Measurements from ENCODE around the gene CLDN34.

Gene CLDN34

GRCh38 chrX:10011261-10011931 is 44.2 kb downstream of the CLDN34 start:
- TF ChIP-seq CTCF (IDR thresholded peaks at IDR 0.05; ENCODE audit: low read depth, low read length, missing control alignments) = no peak
- DNase-seq (ENCODE audit: extremely low read depth, low read depth) = no peak
- no peak overlapping the region for H3K4me3 ChIP-seq (replicated peaks; ENCODE audit: low read depth, low read length)

DNA sequence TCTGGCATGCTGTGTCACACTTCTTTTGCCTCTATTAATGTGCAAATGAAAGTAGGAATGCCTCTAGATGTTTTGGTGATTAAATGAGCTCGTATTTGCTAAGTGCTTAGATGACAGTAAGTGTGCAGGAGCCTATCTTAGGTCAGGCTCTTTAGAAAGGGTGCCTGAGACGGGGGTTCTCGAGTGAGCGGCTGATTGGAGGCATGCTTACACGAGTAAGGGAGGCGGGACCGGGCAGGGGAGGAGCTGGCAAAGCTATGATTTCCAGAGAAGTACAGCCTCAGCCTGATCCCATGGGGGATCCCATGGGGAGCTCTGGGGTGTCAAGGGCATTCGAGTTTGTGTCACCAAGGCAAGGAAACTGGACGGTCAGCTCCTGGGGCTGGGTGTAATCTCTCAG is 44.8 kb downstream of the CLDN34 start:
- DNase-seq (ENCODE audit: extremely low read depth, low read depth) = no peak
- no peak for TF ChIP-seq CTCF (IDR thresholded peaks at IDR 0.05; ENCODE audit: low read depth, low read length, missing control alignments)
- no peak overlapping the region for H3K4me3 ChIP-seq (replicated peaks; ENCODE audit: low read depth, low read length)

DNA sequence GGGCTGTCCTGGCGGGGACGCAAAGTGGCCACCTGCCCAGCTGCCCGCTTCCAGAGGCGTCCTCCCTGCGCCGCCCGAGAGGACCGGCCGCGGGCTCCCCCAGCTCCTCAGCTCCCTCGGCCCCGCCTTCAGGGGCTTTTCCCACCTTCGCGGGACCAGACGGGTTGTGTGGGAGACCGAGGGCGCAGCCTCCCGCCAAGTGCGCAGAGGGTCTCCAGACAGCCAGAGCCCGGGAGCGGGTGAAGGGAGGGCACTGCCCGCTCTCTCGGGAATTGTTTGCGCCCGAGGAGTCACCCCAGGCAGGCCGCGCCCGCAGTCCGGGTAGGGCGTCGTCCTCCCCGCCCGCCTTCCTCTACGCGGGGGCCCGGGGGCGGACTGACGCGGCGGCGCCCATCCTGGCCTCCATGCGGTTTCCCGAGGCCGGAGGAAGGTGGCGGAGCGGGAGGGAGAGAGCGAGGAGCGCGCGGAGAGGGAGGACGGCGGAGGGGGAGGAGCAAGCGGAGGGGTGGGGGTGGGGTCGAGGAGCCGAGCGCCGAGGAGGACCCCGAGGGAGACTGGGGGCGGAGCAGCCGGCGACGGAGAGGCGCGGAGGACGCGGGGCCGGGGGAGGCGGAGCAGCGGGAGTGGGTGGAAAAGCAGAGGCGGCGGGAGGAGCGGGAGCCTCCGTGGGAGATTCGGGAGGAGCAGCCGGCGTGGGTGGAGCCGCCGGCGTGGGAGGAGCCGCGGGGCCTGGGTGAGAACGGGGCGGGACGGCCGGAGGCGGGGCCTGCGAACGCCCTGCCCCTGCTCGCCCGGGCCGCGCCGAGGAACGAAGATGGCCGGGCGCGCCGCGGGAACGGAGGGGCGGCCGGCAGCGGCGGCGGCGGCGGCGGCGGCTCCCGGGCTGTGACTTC is 47.5 kb downstream of the CLDN34 start:
- no peak for DNase-seq (ENCODE audit: extremely low read depth, low read depth)
- no peak for TF ChIP-seq CTCF (IDR thresholded peaks at IDR 0.05; ENCODE audit: low read depth, low read length, missing control alignments)
- peak overlapping the region; percentile 50 for H3K4me3 ChIP-seq (replicated peaks; ENCODE audit: low read depth, low read length)

GRCh38 chrX:10015355-10015722 is 48.2 kb downstream of the CLDN34 start:
- no peak for DNase-seq (ENCODE audit: extremely low read depth, low read depth)
- H3K4me3 ChIP-seq (replicated peaks; ENCODE audit: low read depth, low read length) = peak overlapping the region; percentile 61
- TF ChIP-seq CTCF (IDR thresholded peaks at IDR 0.05; ENCODE audit: low read depth, low read length, missing control alignments) = no peak

DNA sequence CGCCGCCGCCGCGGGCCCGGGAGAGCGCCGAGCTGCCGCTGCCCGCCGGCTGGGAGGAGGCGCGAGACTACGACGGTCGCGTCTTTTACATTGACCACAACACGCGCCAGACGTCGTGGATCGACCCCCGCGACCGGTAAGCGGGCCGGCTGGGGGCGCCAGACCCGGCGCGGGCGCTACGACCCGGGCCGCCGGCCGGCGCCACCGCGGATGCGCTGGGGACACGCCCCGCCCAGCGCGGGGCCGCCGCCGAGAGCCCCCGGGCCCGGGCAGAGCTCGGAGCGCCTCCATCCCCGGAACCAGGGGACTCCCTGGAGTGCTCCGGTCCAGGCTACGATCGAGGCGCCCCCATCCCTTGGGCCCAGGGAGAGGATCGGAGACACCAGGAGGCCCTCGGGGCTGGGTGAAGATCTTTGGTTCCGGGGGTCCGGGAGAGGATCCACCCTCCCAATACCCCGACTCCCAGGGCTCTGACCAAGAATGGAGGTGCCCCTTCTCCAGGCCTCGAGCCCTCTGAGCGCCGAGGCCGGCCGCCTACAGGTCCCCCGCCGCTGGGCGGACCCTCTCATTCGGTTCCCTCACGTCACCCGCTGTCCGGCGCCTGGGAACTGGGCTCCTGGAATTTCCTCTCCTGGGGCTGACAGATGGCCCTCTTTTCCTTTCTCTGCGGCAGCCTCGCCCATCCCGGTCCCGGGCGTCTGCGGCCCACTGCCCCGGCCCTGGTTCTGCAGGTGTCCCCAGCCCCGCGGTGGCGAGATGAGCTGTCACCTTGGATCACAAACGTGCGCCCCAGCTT is 48.8 kb downstream of the CLDN34 start:
- no peak for TF ChIP-seq CTCF (IDR thresholded peaks at IDR 0.05; ENCODE audit: low read depth, low read length, missing control alignments)
- no peak for DNase-seq (ENCODE audit: extremely low read depth, low read depth)
- H3K4me3 ChIP-seq (replicated peaks; ENCODE audit: low read depth, low read length) = peak overlapping the region; percentile 61

DNA sequence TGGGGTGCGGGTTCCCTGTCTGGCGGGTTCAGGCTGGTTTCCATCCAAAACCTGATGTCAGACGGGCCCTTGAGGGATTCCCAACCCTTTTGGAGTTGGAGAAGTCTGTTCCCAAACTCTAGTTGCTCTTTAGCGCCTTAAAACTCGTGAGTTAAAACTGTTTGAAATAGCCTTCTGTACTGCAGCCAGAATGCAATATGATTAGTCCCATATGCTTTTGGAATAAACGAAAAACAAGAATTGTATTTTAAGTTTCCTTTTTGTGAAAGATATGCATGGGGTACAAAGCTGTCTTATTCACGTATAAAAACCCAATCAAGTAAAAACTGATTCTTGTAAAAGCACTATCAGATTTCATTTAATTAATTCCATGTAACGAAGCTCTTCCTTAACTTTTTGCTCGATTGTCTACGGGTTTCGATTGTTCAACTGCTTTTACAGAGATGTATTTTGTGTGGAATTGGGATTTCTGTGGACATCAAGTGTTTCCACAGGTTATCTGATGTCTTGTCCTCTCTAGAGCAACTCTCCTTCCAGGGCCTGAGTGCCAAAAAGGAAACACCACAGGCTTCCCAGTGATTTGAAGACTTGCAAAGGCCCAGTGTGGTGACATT is 49.5 kb downstream of the CLDN34 start:
- TF ChIP-seq CTCF (IDR thresholded peaks at IDR 0.05; ENCODE audit: low read depth, low read length, missing control alignments) = no peak
- no peak for DNase-seq (ENCODE audit: extremely low read depth, low read depth)
- H3K4me3 ChIP-seq (replicated peaks; ENCODE audit: low read depth, low read length) = peak overlapping the region; percentile 61

Data from HFF-Myc (cell line).